ENCODE results near the gene LAMA3.

LAMA3 gene

DNA sequence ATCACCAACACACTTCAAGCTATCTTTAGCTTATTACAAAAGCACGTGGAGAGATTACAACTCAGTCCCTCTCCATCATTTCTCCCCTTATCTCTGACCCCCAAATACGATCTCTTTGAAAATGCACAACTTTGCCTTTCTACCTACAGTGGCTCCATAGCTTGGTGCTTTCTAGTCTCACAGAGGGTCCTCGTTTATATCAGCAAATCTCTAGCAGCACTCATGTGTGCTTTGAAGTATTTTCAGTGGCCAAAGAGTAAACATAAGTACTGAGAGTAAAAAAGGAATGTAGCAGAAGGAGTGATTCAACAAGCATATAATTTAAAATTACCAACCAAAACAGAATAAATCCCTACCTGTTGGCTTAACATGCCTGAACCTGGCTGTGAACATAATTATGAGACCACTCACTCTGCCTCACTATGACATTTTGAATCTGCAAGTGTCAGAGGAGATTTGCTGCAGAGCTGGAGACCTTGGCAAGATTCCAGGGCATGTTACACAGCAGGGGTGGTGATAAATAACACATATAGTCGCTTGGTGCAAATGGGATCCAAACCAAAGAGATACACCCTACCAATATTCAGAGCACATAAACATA lies 54.6 kb downstream of the LAMA3 start:
- no peak for TF ChIP-seq CTCF (IDR thresholded peaks at IDR 0.05; ENCODE audit: low read depth, low read length)
- no peak for DNase-seq (ENCODE audit: extremely low read depth, low read depth)

DNA sequence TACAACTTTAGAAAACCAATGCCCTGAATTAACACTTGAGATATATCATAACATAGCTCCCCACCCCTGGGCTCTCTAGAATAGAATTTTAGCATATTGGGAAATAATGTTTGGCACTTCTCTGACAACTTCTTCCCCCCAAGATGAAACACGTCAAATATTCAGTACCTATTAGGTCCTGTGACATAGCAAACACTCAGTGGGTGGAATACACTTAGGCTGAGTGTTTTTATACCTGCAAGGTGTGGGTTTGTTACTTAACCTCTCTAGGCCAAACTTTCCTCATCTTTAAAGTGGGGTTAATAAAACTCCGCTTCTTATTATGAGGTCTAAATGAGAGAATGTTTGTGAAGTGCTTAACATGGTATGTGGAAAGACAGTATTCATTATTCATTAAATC lies 56.1 kb downstream of the LAMA3 start:
- no peak for DNase-seq (ENCODE audit: extremely low read depth, low read depth)

DNA sequence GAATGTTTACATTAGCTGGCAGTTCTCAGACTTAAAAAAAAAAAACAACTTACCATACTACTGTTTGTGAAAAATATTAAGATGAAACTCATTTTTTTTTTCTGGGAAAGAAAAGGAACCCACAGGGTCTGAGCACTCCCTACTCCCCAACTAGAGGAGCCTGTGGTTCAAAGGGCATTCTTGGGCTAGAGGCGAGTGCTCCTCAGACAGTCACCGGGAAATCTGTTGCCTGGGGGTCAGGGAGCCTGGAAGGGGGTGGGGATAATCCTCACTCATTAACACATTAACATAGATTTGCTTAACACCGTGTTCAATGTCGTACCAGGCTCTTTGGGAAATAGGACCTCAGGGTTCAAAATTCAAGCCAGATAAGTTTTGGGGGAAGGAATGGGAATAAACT lies 57.6 kb downstream of the LAMA3 start:
- no peak for DNase-seq (ENCODE audit: extremely low read depth, low read depth)
- no peak for TF ChIP-seq CTCF (IDR thresholded peaks at IDR 0.05; ENCODE audit: low read depth, low read length)

More for the DNA sequence above, 56.1 kb downstream of the LAMA3 start:
- TF ChIP-seq CTCF (IDR thresholded peaks at IDR 0.05; ENCODE audit: low read depth, low read length), result no peak

DNA sequence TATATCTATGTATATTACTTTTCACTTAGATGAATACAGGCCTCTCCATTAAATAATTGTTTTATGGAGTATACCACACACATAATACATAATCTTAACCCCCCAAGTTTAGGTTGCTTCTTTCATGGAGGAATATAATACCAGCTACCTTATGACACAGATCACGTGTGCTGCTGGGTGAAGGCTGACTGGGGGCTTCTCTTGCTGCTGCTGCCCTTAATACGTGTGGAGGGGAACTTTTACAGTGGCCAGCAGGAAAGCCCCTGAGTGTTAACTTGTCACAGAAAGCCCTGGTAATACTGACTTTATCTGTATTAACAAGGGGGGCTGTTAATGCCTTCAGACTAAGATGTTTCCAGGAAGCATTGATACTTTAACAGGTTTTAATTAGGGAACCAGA lies 63.1 kb downstream of the LAMA3 start:
- no peak for DNase-seq (ENCODE audit: extremely low read depth, low read depth)
- no peak for TF ChIP-seq CTCF (IDR thresholded peaks at IDR 0.05; ENCODE audit: low read depth, low read length)

GRCh38 chr18:23752796-23753195 lies 63.5 kb downstream of the LAMA3 start:
- DNase-seq (ENCODE audit: extremely low read depth, low read depth), result no peak
- no peak for TF ChIP-seq CTCF (IDR thresholded peaks at IDR 0.05; ENCODE audit: low read depth, low read length)

DNA sequence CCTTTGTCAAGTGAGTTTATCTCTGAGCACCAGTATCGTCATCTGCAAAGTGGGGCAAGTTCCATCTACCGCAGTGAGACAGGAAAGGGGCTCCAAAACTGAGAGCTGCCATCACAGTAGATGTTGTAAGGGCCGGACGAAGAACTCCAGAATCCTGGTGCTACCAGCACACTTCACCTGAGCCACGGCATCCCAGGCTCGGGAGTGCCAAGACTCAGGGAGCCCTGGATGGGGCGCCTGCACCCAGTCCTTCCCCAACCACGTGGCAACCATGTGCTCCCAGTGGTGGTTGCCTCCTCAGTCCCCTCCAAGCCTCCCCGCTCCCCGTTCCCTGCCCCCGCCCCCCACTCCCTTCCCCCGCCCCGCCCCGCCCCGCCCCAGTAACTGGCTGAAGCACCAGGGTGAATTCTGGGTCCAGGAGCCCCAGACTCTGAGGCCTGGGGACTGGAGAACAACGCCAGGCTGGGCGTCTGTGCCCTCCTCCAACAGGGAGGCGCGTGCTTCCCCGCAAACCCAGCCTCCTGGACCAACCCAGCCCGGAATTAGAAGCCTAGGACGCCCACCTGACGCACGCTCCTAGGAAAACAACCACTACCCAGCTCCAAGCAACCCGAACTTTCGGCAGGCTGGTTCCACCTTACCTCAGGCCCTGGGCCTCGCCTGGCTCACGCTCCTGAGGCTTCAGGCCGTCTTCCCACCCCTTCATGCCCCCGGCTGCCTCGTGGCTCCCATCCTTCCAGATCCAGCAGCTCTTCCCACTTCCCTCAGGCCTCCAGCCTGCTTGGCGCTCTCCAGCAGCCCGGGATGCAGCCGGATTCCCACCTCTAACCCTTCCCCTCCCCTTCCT lies 67.6 kb downstream of the LAMA3 start:
- TF ChIP-seq CTCF (IDR thresholded peaks at IDR 0.05; ENCODE audit: low read depth, low read length), result no peak
- DNase-seq (ENCODE audit: extremely low read depth, low read depth), result no peak

GRCh38 chr18:23757437-23757733 lies 68.1 kb downstream of the LAMA3 start:
- no peak for DNase-seq (ENCODE audit: extremely low read depth, low read depth)
- TF ChIP-seq CTCF (IDR thresholded peaks at IDR 0.05; ENCODE audit: low read depth, low read length), result no peak
